Measurements from ENCODE around the gene BLTP2.

Gene BLTP2

DNA sequence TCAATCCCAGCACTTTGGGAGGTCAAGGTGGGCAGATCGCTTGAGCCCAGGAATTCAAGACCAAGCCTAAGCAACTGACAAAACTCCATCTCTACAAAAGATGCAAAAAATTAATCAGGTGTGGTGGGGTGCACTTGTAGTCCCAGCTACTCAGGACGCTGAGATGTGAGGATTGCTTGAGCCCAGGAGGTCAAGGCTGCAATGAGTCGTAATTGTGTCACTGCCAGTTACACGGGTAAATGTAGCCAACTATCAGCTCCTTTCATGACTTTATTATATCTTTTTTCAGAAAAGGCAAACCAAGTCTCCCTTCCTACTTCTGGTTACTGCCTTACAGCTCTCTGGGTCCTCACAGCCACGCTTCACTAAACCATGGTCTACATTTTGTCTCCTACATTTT, 12.8 kb upstream of the BLTP2 start:
- TF ChIP-seq EZH2phosphoT487 (IDR thresholded peaks at IDR 0.05; ENCODE audit: borderline replicate concordance, low read length), result no peak
- TF ChIP-seq, protein P1, sequence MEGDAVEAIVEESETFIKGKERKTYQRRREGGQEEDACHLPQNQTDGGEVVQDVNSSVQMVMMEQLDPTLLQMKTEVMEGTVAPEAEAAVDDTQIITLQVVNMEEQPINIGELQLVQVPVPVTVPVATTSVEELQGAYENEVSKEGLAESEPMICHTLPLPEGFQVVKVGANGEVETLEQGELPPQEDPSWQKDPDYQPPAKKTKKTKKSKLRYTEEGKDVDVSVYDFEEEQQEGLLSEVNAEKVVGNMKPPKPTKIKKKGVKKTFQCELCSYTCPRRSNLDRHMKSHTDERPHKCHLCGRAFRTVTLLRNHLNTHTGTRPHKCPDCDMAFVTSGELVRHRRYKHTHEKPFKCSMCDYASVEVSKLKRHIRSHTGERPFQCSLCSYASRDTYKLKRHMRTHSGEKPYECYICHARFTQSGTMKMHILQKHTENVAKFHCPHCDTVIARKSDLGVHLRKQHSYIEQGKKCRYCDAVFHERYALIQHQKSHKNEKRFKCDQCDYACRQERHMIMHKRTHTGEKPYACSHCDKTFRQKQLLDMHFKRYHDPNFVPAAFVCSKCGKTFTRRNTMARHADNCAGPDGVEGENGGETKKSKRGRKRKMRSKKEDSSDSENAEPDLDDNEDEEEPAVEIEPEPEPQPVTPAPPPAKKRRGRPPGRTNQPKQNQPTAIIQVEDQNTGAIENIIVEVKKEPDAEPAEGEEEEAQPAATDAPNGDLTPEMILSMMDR (IDR thresholded peaks at IDR 0.05; ENCODE audit: low read depth, low read length, poor library complexity, severe bottlenecking), result no peak
- H3K4me3 ChIP-seq (ENCODE audit: low read length), result no peak overlapping the region
- no peak overlapping the region for H3K4me2 ChIP-seq (ENCODE audit: low read length)
- H3K9me3 ChIP-seq (ENCODE audit: control insufficient read depth, insufficient read depth, low read length), result no peaks in the 10 kb centered on the region
- no peaks in the 10 kb centered on the region for H3F3A ChIP-seq (ENCODE audit: control insufficient read depth, insufficient read depth)
- H3K36me3 ChIP-seq (ENCODE audit: control insufficient read depth, low read length), result peaks cover 35% of the 10 kb centered on the region
- peaks cover 10% of the 10 kb centered on the region for H3K4me1 ChIP-seq (ENCODE audit: control insufficient read depth, low read length)
- peaks cover 51% of the 10 kb centered on the region for H3K79me2 ChIP-seq (ENCODE audit: control insufficient read depth, low read length)
- H4K20me1 ChIP-seq (ENCODE audit: control insufficient read depth, insufficient read depth, low read depth, low read length), result no peaks in the 10 kb centered on the region
- no peaks in the 10 kb centered on the region for H3K27me3 ChIP-seq (ENCODE audit: control insufficient read depth, low read length)
- no peak overlapping the region for H3K27ac ChIP-seq (ENCODE audit: low read depth, low read length)
- no peaks in the 10 kb centered on the region for H3K9me2 ChIP-seq (replicated peaks; ENCODE audit: control insufficient read depth, low read length)

- peaks cover 39% of the 10 kb centered on the region for H3K36me3 ChIP-seq (ENCODE audit: control insufficient read depth, low read length)
- no peak overlapping the region for H3K4me3 ChIP-seq (ENCODE audit: low read length)
- no peak overlapping the region for H3K27ac ChIP-seq (ENCODE audit: low read depth, low read length)
- no peaks in the 10 kb centered on the region for H3K27me3 ChIP-seq (ENCODE audit: control insufficient read depth, low read length)
- H3K4me1 ChIP-seq (ENCODE audit: control insufficient read depth, low read length), result no peaks in the 10 kb centered on the region
- H3F3A ChIP-seq (ENCODE audit: control insufficient read depth, insufficient read depth), result 0 out of 2 replicates have a peak, but pooled peaks cover 3% of the 10 kb centered on the region
- H3K4me2 ChIP-seq (ENCODE audit: low read length), result no peak overlapping the region
- TF ChIP-seq EZH2phosphoT487 (IDR thresholded peaks at IDR 0.05; ENCODE audit: borderline replicate concordance, low read length), result no peak
- TF ChIP-seq, protein P1 (IDR thresholded peaks at IDR 0.05; ENCODE audit: low read depth, low read length, poor library complexity, severe bottlenecking), result no peak
- no peaks in the 10 kb centered on the region for H3K9me2 ChIP-seq (replicated peaks; ENCODE audit: control insufficient read depth, low read length)
- H3K79me2 ChIP-seq (ENCODE audit: control insufficient read depth, low read length), result peaks cover 31% of the 10 kb centered on the region
- no peaks in the 10 kb centered on the region for H3K9me3 ChIP-seq (ENCODE audit: control insufficient read depth, insufficient read depth, low read length)
- no peaks in the 10 kb centered on the region for H4K20me1 ChIP-seq (ENCODE audit: control insufficient read depth, insufficient read depth, low read depth, low read length)
Measured at GRCh38 chr17:28655160-28655559, 10.2 kb upstream of the BLTP2 start.

DNA sequence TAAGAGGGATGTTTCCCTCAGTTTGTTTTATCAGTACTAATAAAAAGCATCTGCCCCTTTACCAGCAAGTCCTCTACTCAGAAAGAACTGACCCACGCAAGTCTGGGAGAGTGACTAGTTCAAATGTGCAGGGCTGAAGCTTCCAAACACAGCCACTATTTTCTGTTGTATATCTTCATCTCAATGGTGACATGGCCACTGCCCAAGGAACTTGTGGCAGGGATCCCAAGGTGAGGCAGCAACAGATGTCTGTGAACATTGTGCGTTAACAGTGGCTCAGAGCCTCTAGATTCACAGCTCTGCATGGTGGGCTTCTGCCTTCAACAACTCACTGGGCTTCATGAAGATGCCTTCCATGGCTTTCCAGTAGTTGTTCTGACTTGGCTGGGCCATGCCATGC, 3.7 kb upstream of the BLTP2 start:
- Histone ChIP-seq H3F3A (ENCODE audit: control insufficient read depth, insufficient read depth) (peaks cover 24% of the 10 kb centered on the region), H3K4me3 (ENCODE audit: low read length) (no peak overlapping the region), H3K79me2 (ENCODE audit: control insufficient read depth, low read length) (peaks cover 28% of the 10 kb centered on the region), H3K4me2 (ENCODE audit: low read length) (no peak overlapping the region), H3K9me3 (ENCODE audit: control insufficient read depth, insufficient read depth, low read length) (no peaks in the 10 kb centered on the region), H4K20me1 (ENCODE audit: control insufficient read depth, insufficient read depth, low read depth, low read length) (peaks cover 1% of the 10 kb centered on the region), H3K27me3 (ENCODE audit: control insufficient read depth, low read length) (no peaks in the 10 kb centered on the region), H3K36me3 (ENCODE audit: control insufficient read depth, low read length) (peaks cover 40% of the 10 kb centered on the region), H3K27ac (ENCODE audit: low read depth, low read length) (no peak overlapping the region), H3K9me2 (replicated peaks; ENCODE audit: control insufficient read depth, low read length) (no peaks in the 10 kb centered on the region), H3K4me1 (ENCODE audit: control insufficient read depth, low read length) (peaks cover 25% of the 10 kb centered on the region)
- no peak for TF ChIP-seq EZH2phosphoT487 (IDR thresholded peaks at IDR 0.05; ENCODE audit: borderline replicate concordance, low read length)
- TF ChIP-seq, protein P1 (IDR thresholded peaks at IDR 0.05; ENCODE audit: low read depth, low read length, poor library complexity, severe bottlenecking), result no peak
